Mesodermal cell (in vitro differentiated cells): ENCODE results near the gene NOXO1.
"Not testable (repeated sequence)": the region's sequence is repeated elsewhere in the genome, so short reads cannot be mapped to it uniquely, and the experiment has no call there.

Experiments
- H3K27ac ChIP-seq: 2 replicates; pipeline ENCODE4 v1.7.0; 2013; ENCODE audit warnings: mild to moderate bottlenecking, low read depth, low read length, moderate library complexity; ENCODE audit not compliant: severe bottlenecking
- H3K36me3 ChIP-seq: 2 replicates; pipeline ENCODE4 v1.7.1; 2013; ENCODE audit warnings: mild to moderate bottlenecking, low read length, moderate library complexity; ENCODE audit not compliant: control insufficient read depth, insufficient read depth
- H3K4me1 ChIP-seq: one replicate; pipeline ENCODE4 v1.7.1; 2013; ENCODE audit warnings: mild to moderate bottlenecking, low read length; ENCODE audit not compliant: insufficient read depth, control insufficient read depth, poor library complexity, severe bottlenecking
- H3K4me3 ChIP-seq: 2 replicates; pipeline ENCODE4 v1.7.0; 2013; ENCODE audit warnings: low read length, control low read depth, mild to moderate bottlenecking; ENCODE audit not compliant: insufficient read depth, poor library complexity, severe bottlenecking; ENCODE audit errors: extremely low read depth
- H3K9me3 ChIP-seq: 2 replicates; pipeline ENCODE4 v1.7.1; 2013; ENCODE audit warnings: mild to moderate bottlenecking, low read length, moderate library complexity; ENCODE audit not compliant: control insufficient read depth
- WGBS, 2 experiments: methylation state at CpG; one replicate each; pipeline ENCODE4 v1.1.5; 2013; ENCODE audit warnings: missing lambda C conversion rate in 2 of 2; ENCODE audit not compliant: insufficient coverage in 2 of 2; 5-methylcytosine and 5-hydroxymethylcytosine counted together

The NOXO1 gene

DNA sequence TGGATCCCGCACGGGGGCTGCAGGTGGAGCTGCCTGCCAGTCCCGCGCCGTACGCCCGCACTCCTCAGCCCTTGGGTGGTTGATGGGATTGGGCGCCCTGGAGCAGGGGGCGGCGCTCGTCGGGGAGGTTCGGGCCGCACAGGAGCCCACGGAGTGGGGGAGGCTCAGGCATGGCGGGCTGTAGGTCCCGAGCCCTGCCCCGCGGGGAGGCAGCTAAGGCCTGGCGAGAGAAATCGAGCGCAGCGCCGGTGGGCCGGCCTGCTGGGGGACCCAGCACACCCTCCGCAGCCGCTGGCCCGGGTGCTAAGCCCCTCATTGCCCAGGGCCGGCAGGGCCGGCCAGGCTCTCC is 23.2 kb downstream of the NOXO1 start:
- Histone ChIP-seq H3K4me1 (peaks cover 18% of the 10 kb centered on the region), H3K36me3 (peaks cover 18% of the 10 kb centered on the region)
- not testable (repeated sequence) for H3K27ac ChIP-seq, H3K9me3 ChIP-seq, H3K4me3 ChIP-seq
- 97 to 98% methylated on average over 12 to 30 of the region's 30 CpGs for WGBS, 2 experiments

DNA sequence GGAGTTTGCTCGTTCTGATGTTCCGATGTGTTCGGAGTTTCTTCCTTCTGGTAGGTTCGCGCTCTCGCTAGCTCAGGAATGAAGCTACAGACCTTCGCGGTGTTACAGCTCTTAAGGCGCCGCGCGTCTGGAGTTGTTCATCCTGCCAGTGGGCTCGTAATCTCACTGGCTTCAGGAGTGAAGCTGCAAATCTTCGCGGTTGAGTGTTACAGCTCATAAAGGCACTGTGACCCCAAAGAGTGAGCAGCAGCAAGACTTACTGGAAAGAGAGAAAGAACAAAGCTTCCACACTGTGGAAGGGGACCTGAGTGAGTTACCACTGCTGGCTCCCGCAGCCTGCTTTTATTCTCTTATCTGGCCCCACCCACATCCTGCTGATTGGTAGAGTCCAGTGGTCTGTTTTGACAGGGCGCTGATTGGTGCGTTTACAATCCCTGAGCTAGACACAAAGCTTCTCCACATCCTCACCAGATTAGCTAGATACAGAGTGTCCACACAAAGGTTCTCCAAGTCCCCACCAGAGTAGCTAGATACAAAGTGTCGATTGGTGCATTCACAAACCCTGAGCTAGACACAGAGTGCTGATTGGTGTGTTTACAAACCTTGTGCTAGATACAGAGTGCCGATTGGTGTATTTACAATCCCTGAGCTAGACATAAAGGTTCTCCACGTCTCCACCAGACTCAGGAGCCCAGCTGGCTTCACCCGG is 23.7 kb downstream of the NOXO1 start:
- H3K27ac ChIP-seq, H3K4me3 ChIP-seq, H3K9me3 ChIP-seq: not testable (repeated sequence)
- peaks cover 13% of the 10 kb centered on the region for H3K4me1 ChIP-seq
- WGBS, 2 experiments, result 93 to 96% methylated on average over 17 to 19 of the region's 22 CpGs
- peaks cover 13% of the 10 kb centered on the region for H3K36me3 ChIP-seq

DNA sequence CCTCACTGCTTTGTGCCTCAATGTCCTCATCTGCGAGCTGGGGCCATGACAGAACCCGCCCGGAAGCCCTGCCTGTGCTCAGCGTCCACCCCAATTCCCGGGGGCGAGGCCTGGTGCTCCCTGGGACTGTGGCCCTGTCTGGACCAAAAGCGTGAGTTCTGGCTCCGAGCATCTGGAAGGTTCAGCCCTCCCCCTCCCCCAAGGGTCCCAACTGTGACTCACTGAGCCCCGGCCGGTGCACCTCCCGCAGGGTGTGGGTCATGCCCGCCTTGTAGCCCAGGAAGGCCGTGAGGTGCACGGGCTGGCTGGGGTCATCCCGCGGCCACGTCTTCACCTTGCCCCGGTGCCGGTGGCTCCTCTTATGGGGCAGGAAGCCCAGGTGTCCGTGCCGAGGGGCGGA is 27.5 kb downstream of the NOXO1 start:
- Histone ChIP-seq H3K9me3 (no peaks in the 10 kb centered on the region), H3K4me3 (no peak overlapping the region), H3K27ac (no peak overlapping the region), H3K36me3 (no peaks in the 10 kb centered on the region), H3K4me1 (no peaks in the 10 kb centered on the region)
- WGBS, 2 experiments, result 91 to 94% methylated on average over 21 to 22 of the region's 22 CpGs

DNA sequence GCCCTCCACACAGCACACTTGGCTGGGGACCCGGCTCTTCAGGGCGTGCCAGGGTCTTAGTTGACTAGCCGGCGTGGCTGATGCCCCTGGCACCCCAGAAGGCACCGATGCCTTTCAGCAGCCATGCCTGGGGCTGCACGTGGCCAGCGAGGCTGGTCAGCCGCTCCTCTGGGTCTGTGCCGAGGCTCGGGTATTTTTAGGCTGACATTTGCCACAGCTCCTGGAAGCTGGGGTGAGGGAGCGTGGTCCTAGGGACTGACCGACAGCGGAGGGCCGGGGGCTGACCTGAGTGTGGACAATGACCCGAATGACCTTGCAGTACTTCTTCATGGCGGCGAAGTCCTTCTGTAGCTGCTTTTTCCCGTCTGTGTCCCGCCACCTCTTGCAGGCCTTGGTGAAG is 30.7 kb downstream of the NOXO1 start:
- Histone ChIP-seq H3K36me3 (no peaks in the 10 kb centered on the region), H3K9me3 (no peaks in the 10 kb centered on the region), H3K27ac (no peak overlapping the region), H3K4me3 (no peak overlapping the region), H3K4me1 (no peaks in the 10 kb centered on the region)
- WGBS, 2 experiments, result 93% methylated on average over 17 to 19 of the region's 19 CpGs

DNA sequence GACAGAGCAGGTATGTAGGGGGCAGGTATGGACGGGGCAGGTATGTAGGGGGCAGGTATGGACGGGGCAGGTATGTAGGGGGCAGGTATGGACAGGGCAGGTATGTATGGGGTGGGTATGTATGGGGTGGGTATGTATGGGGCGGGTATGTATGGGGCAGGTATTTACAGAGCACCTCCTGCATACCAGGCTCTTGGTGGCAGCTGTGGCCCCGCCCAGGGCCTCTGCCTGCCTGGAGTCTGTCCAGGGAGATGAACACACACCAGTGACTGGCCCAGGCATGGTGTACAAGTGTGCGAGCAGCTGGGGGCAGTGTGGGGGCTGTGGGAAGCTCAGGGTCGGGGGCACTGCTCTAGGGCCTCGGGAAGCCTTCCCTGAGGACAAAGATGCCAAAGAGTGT is 31.2 kb downstream of the NOXO1 start:
- Histone ChIP-seq H3K9me3 (no peaks in the 10 kb centered on the region), H3K4me3 (no peak overlapping the region), H3K27ac (no peak overlapping the region), H3K36me3 (no peaks in the 10 kb centered on the region), H3K4me1 (no peaks in the 10 kb centered on the region)
- 81 to 89% methylated on average over 4 of the region's 7 CpGs for WGBS, 2 experiments

DNA sequence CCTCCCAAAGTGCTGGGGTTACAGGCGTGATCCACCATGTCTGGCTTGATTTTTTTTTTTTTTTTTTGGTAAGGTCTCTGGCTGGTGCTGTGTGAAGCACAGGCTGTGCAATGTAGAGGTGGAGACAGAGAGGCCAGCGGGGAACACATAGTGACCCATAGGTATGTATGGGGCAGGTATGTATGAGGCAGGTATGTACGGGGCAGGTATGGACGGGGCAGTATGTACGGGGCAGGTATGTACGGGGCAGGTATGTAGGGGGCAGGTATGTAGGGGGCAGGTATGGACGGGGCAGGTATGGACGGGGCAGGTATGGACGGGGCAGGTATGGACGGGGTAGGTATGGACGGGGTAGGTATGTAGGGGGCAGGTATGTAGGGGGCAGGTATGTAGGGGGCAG is 31.8 kb downstream of the NOXO1 start:
- Histone ChIP-seq H3K4me1 (no peaks in the 10 kb centered on the region), H3K36me3 (no peaks in the 10 kb centered on the region), H3K4me3 (no peak overlapping the region), H3K27ac (no peak overlapping the region), H3K9me3 (no peaks in the 10 kb centered on the region)
- 97 to 100% methylated on average over 3 to 8 of the region's 11 CpGs for WGBS, 2 experiments

DNA sequence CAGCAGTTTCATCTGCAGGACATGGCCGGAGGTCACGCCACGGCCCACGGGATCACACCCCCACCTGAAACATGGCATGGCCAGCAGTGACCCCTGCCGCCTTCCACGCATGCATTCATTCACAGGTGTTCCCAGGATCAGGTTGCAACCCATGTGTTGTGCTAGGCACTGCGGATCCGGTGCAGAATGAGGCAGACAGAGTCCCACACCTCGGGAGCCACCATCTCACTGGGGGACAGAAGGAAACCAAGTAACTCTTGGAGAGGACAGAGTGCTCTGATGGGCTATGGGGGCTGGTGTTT is 33.9 kb downstream of the NOXO1 start:
- H3K27ac ChIP-seq, result no peak overlapping the region
- H3K4me3 ChIP-seq, result no peak overlapping the region
- 91 to 93% methylated on average over 7 to 9 of the region's 9 CpGs for WGBS, 2 experiments
- H3K4me1 ChIP-seq, result peaks cover under 1% of the 10 kb centered on the region
- no peaks in the 10 kb centered on the region for H3K9me3 ChIP-seq
- H3K36me3 ChIP-seq, result no peaks in the 10 kb centered on the region

DNA sequence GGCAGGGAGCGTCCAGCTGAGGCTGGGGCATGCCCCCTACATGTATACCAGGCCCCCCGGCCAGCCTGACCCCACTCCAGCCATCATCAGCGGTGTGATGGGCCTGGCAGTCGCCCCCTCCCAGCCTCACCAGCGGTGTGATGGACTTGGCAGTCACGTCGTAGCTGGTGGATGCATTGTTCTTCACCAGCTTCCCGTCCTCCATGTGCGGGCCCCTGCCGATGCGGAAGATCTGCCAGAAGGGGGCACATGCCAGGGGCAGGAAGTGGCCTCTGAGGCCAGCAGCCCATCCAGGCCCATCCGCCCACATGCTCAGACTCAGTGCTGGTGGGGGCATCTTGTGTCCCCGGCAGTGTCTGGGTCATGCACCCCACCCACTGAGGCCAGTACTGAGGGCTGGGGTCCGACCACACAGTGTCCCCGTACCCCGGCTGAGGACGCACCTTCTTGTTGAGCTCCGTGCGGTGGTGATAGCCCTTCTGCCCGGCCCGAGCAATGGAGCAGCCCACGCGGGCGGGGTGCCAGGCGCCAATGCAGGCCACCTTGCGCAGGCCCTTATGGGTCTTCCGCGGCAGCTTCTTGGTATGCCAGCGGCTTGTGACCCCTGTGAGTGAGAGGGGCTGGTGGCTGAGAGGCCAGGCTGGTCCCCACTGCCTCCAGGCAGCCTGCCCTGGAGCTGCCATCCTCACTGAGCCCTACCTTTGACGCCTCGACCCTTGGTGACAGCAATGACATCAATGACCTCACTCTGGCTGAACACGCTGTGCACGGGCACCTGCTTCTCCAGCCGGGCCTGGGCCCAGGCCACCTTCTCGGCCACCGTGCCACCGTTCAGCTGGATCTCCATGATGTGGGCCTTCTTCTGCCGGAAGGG is 34.5 kb downstream of the NOXO1 start:
- WGBS, 2 experiments, result 90 to 92% methylated on average over 34 to 35 of the region's 38 CpGs
- H3K4me1 ChIP-seq, result peaks cover 4% of the 10 kb centered on the region
- H3K36me3 ChIP-seq, result no peaks in the 10 kb centered on the region
- no peak overlapping the region for H3K4me3 ChIP-seq
- no peaks in the 10 kb centered on the region for H3K9me3 ChIP-seq
- H3K27ac ChIP-seq, result no peak overlapping the region

DNA sequence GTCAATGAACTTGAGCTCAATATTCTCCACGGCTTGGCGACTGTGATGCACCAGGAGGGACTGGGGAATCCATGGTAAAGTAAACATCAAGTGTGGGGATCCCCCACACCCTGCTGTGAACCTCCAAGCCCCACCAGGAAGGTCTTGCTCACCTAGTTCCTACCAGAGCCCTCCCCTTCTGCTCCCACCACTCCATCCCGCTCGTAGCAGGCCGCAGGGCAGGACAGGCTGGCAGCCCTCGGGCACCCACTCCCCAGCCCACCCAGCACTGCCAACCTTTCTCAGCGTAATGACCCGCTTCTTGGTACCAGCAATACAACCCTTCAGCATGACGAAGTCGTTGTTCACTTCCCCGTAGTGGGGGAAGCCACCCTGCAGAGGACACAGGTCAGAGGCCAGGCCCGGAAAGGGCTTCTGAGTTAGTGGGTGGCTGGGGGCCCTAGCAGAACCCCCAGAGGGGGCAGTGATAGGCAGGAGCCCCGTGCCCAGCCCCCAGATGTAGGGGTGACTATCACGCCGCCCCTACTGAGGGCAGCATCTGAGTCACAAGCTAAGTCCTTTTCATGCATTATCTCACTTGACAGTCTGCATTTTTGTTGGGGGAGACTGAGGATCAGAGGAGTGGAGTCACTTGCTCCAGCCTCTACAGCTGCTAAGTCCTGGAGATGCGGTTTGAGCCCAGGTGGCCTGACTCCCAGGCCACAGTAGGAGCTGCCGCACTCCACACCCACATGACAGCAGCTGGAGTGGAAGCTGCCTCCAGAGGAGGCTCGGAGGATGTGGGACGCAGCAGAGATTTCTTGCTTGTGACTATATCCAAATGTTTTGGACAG is 35.5 kb downstream of the NOXO1 start:
- Histone ChIP-seq H3K36me3 (peaks cover 2% of the 10 kb centered on the region), H3K27ac (no peak overlapping the region), H3K9me3 (no peaks in the 10 kb centered on the region), H3K4me1 (peaks cover 4% of the 10 kb centered on the region), H3K4me3 (no peak overlapping the region)
- WGBS, 2 experiments, result 93 to 96% methylated on average over 13 to 15 of the region's 19 CpGs

DNA sequence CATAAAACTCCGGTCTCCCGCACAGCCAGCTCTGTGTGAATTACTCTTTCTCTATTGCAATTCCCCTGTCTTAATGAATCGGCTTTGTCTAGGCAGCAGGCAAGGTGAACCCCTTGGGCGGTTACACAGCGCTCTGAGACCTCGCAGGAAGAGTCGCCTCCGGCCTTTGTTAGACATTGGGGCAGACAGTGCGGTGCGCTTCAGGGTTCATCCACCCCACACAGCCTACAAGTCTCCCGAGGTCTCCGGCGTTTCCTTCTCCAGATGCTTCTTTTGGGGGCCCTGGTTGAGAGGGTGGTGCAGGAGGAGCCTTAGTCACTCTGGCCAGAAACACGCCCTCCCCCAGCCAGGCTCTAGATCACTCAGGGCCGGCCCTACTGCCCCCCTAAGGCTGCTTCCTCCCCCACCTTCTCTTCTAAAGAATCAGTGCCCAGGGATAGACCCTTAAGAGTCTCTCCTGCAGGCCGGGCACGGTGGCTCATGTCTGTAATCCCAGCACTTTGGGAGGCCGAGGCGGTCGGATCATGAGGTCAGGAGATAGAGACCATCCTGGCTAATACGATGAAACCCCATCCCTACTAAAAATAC is 36.6 kb downstream of the NOXO1 start:
- Histone ChIP-seq H3K4me1 (peaks cover 4% of the 10 kb centered on the region), H3K36me3 (peaks cover 6% of the 10 kb centered on the region), H3K4me3 (no peak overlapping the region), H3K27ac (no peak overlapping the region), H3K9me3 (no peaks in the 10 kb centered on the region)
- WGBS, 2 experiments, result 97% methylated on average over 6 to 14 of the region's 21 CpGs
